HEK293 (cell line): ENCODE measurements around the gene UAP1.
A peak's percentile ranks its signal among the peaks of the same experiment; 100 is the strongest.
"Not testable (repeated sequence)": the region's sequence is repeated elsewhere in the genome, so short reads cannot be mapped to it uniquely, and the experiment has no call there.

Experiments used
- CTCF ChIA-PET: fragments of 350-600 bp; formaldehyde crosslinking; extraction: SDS; loops from one replicate; lab custom pipeline; 2021; ENCODE audit warnings: antibody characterized with exemption; lab: Yijun Ruan, JAX
- POLR2A ChIA-PET: fragments of 300-600 bp; formaldehyde crosslinking; extraction: SDS; loops from one replicate; lab custom pipeline; 2020; ENCODE audit warnings: antibody characterized with exemption, inconsistent platforms; lab: Yijun Ruan, JAX
- H3K27ac ChIP-seq: fragments of 200-500 bp; sonication (Bioruptor generic); 2 replicates; pipeline ENCODE4 v1.5.1; 2014; ENCODE audit warnings: low read depth, low read length, control low read depth, inconsistent platforms; ENCODE audit errors: extremely low read depth
- H3K36me3 ChIP-seq, 2 experiments: fragments of 200-500 bp in 1 of 2; sonication (Bioruptor generic) in 1 of 2; 1 replicate in 1 of 2; 2 replicates in 1 of 2; pipeline ENCODE4 v1.5.1; 2014 to 2017; ENCODE audit warnings: inconsistent platforms in 2 of 2, low read length in 2 of 2; ENCODE audit not compliant: control insufficient read depth in 2 of 2, insufficient read depth in 1 of 2
- H3K4me1 ChIP-seq: fragments of 200-500 bp; sonication (Bioruptor generic); 2 replicates; pipeline ENCODE4 v1.5.1; 2014; ENCODE audit warnings: mild to moderate bottlenecking, low read length, inconsistent platforms; ENCODE audit not compliant: control insufficient read depth, insufficient read depth
- H3K4me3 ChIP-seq: 2 replicates; pipeline ENCODE4 v1.5.1; 2011; ENCODE audit warnings: low read depth, mild to moderate bottlenecking, control low read depth, low read length, moderate library complexity
- H3K9me3 ChIP-seq: fragments of 200-500 bp; sonication (Bioruptor generic); 2 replicates; pipeline ENCODE4 v1.5.1; 2014; ENCODE audit warnings: low read depth, low read length, inconsistent platforms; ENCODE audit not compliant: control insufficient read depth, insufficient read depth
- BCL11B ChIP-seq: fragments of 450-650 bp; formaldehyde crosslinking; IDR thresholded peaks from 2 replicates; pipeline ENCODE4 v1.5.1; 2016; ENCODE audit warnings: low read depth, missing biosample characterization, missing genetic modification characterization
- HOXA7 ChIP-seq: sonication (generic); formaldehyde crosslinking; IDR thresholded peaks from 2 replicates; pipeline ENCODE4 v1.8.1; 2022; ENCODE audit warnings: missing genetic modification reagents, borderline replicate concordance
- MEIS1 ChIP-seq: sonication (generic); formaldehyde crosslinking; IDR thresholded peaks from 2 replicates; pipeline ENCODE4 v1.8.1; 2022; ENCODE audit warnings: missing genetic modification reagents, mild to moderate bottlenecking, borderline replicate concordance
- PRDM1 ChIP-seq: fragments of 450-650 bp; formaldehyde crosslinking; IDR thresholded peaks from 2 replicates; pipeline ENCODE4; 2016; ENCODE audit warnings: missing biosample characterization, missing genetic modification characterization
- WT1 ChIP-seq: fragments of 450-650 bp; formaldehyde crosslinking; IDR thresholded peaks from 2 replicates; pipeline ENCODE4 v1.5.1; 2016; ENCODE audit warnings: missing biosample characterization, missing genetic modification characterization
- ZBTB6 ChIP-seq: fragments of 450-650 bp; formaldehyde crosslinking; IDR thresholded peaks from 2 replicates; pipeline ENCODE4 v1.5.1; 2017; ENCODE audit warnings: missing biosample characterization, missing genetic modification characterization
- ZFP3 ChIP-seq: fragments of 450-650 bp; formaldehyde crosslinking; IDR thresholded peaks from 2 replicates; pipeline ENCODE4 v1.5.1; 2016; ENCODE audit warnings: low read depth, missing biosample characterization, missing genetic modification characterization
- ZNF114 ChIP-seq: fragments of 450-650 bp; formaldehyde crosslinking; IDR thresholded peaks from 2 replicates; pipeline ENCODE4 v1.5.0; 2017; ENCODE audit warnings: missing biosample characterization, missing genetic modification characterization
- ZNF138 ChIP-seq: fragments of 450-650 bp; formaldehyde crosslinking; IDR thresholded peaks from 2 replicates; pipeline ENCODE4 v1.5.1; 2016; ENCODE audit warnings: missing biosample characterization, missing genetic modification characterization, borderline replicate concordance
- ZNF169 ChIP-seq: fragments of 450-650 bp; formaldehyde crosslinking; IDR thresholded peaks from 2 replicates; pipeline ENCODE4 v1.5.1; 2016; ENCODE audit warnings: missing biosample characterization, missing genetic modification characterization
- ZNF175 ChIP-seq: fragments of 450-650 bp; formaldehyde crosslinking; IDR thresholded peaks from 2 replicates; pipeline ENCODE4 v1.5.1; 2016; ENCODE audit warnings: missing biosample characterization, missing genetic modification characterization
- ZNF473 ChIP-seq: fragments of 450-650 bp; formaldehyde crosslinking; IDR thresholded peaks from 2 replicates; pipeline ENCODE4 v1.5.1; 2017; ENCODE audit warnings: missing biosample characterization, missing genetic modification characterization
- ZNF544 ChIP-seq: fragments of 450-650 bp; formaldehyde crosslinking; IDR thresholded peaks from 2 replicates; pipeline ENCODE4 v1.5.0; 2017; ENCODE audit warnings: missing biosample characterization, missing genetic modification characterization
- ZNF660 ChIP-seq: fragments of 450-650 bp; IDR thresholded peaks from 2 replicates; pipeline ENCODE4 v1.5.1; 2018; ENCODE audit warnings: missing biosample characterization, mild to moderate bottlenecking, missing genetic modification characterization
- ZNF843 ChIP-seq: fragments of 450-650 bp; formaldehyde crosslinking; IDR thresholded peaks from 2 replicates; pipeline ENCODE4 v1.5.1; 2016; ENCODE audit warnings: missing biosample characterization, missing genetic modification characterization
- TF ChIP-seq, protein P1 (sequence below): fragments of 450-650 bp; formaldehyde crosslinking; IDR thresholded peaks from 2 replicates; pipeline ENCODE4 v1.5.1; 2017; ENCODE audit warnings: missing biosample characterization, missing genetic modification characterization
- TF ChIP-seq, protein P2 (sequence below): IDR thresholded peaks from 2 replicates; pipeline ENCODE4 v1.6.1; 2011; ENCODE audit warnings: mild to moderate bottlenecking, low read depth, low read length, borderline replicate concordance
- TF ChIP-seq, protein P3 (sequence below): fragments of 450-650 bp; formaldehyde crosslinking; IDR thresholded peaks from 2 replicates; pipeline ENCODE4 v1.5.1; 2017; ENCODE audit warnings: missing biosample characterization, missing genetic modification characterization
- TF ChIP-seq, protein P4 (sequence below): fragments of 450-650 bp; formaldehyde crosslinking; IDR thresholded peaks from 2 replicates; pipeline ENCODE4 v1.5.1; 2017; ENCODE audit warnings: missing biosample characterization, missing genetic modification characterization
- TF ChIP-seq, protein P5 (sequence below): fragments of 450-650 bp; formaldehyde crosslinking; IDR thresholded peaks from 2 replicates; pipeline ENCODE4 v1.5.1; 2016; ENCODE audit warnings: missing biosample characterization, missing genetic modification characterization

Gene UAP1

GRCh38 chr1:162570718-162571117 is 9.2 kb downstream of the UAP1 start:
- CTCF ChIA-PET, result no interaction called here
- Histone ChIP-seq H3K4me3 (no peak overlapping the region), H3K27ac (no peak overlapping the region), H3K9me3 (no peaks in the 10 kb centered on the region), H3K36me3 (peaks cover 16 to 41% of the 10 kb centered on the region in 2 experiments), H3K4me1 (no peaks in the 10 kb centered on the region)
- POLR2A ChIA-PET, result no interaction called here
- TF ChIP-seq HOXA7, result no peak
- no peak for TF ChIP-seq ZNF114 (tag by site-specific recombination)
- TF ChIP-seq ZNF473 (tag by site-specific recombination), result no peak
- no peak for TF ChIP-seq ZFP3
- TF ChIP-seq PRDM1 (tag by site-specific recombination), result 0 out of 2 replicates have a peak, but pooled peaks have one; percentile 14
- TF ChIP-seq MEIS1, result no peak
- no peak for TF ChIP-seq ZNF169 (tag by site-specific recombination)
- TF ChIP-seq WT1 (tag by site-specific recombination), result no peak

DNA sequence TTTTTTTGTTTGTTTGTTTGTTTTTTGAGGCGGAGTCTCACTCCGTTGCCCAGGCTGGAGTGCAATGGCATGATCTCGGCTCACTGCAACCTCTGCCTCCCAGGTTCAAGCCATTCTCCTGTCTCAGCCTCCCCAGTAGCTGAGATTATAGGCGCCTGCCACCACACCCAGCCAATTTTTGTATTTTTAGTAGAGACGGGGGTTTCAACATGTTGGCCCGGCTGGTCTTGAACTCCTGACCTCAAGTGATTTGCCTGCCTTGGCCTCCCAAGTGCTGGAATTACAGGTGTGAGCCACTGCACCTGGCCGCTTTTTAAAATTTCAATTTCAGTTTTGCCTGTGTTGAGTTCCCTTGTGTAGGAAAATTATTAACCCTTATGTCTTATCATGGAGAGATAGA is 9.6 kb downstream of the UAP1 start:
- H3K27ac ChIP-seq, POLR2A ChIA-PET, H3K4me3 ChIP-seq, H3K4me1 ChIP-seq, CTCF ChIA-PET, H3K9me3 ChIP-seq: not testable (repeated sequence)
- H3K36me3 ChIP-seq, result peaks cover 16 to 38% of the 10 kb centered on the region in 2 experiments

- TF ChIP-seq, protein P1, sequence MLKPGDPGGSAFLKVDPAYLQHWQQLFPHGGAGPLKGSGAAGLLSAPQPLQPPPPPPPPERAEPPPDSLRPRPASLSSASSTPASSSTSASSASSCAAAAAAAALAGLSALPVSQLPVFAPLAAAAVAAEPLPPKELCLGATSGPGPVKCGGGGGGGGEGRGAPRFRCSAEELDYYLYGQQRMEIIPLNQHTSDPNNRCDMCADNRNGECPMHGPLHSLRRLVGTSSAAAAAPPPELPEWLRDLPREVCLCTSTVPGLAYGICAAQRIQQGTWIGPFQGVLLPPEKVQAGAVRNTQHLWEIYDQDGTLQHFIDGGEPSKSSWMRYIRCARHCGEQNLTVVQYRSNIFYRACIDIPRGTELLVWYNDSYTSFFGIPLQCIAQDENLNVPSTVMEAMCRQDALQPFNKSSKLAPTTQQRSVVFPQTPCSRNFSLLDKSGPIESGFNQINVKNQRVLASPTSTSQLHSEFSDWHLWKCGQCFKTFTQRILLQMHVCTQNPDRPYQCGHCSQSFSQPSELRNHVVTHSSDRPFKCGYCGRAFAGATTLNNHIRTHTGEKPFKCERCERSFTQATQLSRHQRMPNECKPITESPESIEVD (tag by site-specific recombination), result peak; percentile 30; the same call in 1 of the 2 replicates
- no peak for TF ChIP-seq ZBTB6 (tag by site-specific recombination)
- ChIA-PET CTCF (interaction anchor here (0.6 kb wide), 1 partner anchor 1152 kb away, joined by 7 read pairs; no protein-coding TSS in a partner anchor), POLR2A (no interaction called here)
- no peaks in the 10 kb centered on the region for H3K4me1 ChIP-seq
- H3K4me3 ChIP-seq, result no peak overlapping the region
- H3K36me3 ChIP-seq, result peaks cover 11 to 36% of the 10 kb centered on the region in 2 experiments
- H3K9me3 ChIP-seq, result no peaks in the 10 kb centered on the region
- H3K27ac ChIP-seq, result no peak overlapping the region
Observed at GRCh38 chr1:162571696-162572095, 10.2 kb downstream of the UAP1 start.

- ChIA-PET CTCF (interaction anchor here (0.7 to 1.5 kb wide), 3 partner anchors 95 to 714 kb away, joined by 3 to 4 read pairs (median 3); no protein-coding TSS in a partner anchor), POLR2A (interaction anchor here (0.9 kb wide), 1 partner anchor 12 kb away, joined by 3 read pairs; the partner anchor contains the start of gene UAP1)
- Histone ChIP-seq H3K36me3 (peaks cover 0 to 31% of the 10 kb centered on the region in 2 experiments; a peak in 2 of 3 replicates), H3K9me3 (no peaks in the 10 kb centered on the region), H3K27ac (no peak overlapping the region), H3K4me3 (no peak overlapping the region), H3K4me1 (no peaks in the 10 kb centered on the region)
- TF ChIP-seq ZNF660 (tag by site-specific recombination), result no peak
- TF ChIP-seq, protein P2, sequence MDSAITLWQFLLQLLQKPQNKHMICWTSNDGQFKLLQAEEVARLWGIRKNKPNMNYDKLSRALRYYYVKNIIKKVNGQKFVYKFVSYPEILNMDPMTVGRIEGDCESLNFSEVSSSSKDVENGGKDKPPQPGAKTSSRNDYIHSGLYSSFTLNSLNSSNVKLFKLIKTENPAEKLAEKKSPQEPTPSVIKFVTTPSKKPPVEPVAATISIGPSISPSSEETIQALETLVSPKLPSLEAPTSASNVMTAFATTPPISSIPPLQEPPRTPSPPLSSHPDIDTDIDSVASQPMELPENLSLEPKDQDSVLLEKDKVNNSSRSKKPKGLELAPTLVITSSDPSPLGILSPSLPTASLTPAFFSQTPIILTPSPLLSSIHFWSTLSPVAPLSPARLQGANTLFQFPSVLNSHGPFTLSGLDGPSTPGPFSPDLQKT, result no peak
- no peak for TF ChIP-seq ZNF843
- TF ChIP-seq ZNF138 (tag by site-specific recombination), result no peak
- TF ChIP-seq ZNF544 (tag by site-specific recombination), result no peak
- TF ChIP-seq ZNF175 (tag by site-specific recombination), result no peak
- TF ChIP-seq, protein P3, sequence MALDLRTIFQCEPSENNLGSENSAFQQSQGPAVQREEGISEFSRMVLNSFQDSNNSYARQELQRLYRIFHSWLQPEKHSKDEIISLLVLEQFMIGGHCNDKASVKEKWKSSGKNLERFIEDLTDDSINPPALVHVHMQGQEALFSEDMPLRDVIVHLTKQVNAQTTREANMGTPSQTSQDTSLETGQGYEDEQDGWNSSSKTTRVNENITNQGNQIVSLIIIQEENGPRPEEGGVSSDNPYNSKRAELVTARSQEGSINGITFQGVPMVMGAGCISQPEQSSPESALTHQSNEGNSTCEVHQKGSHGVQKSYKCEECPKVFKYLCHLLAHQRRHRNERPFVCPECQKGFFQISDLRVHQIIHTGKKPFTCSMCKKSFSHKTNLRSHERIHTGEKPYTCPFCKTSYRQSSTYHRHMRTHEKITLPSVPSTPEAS (tag by site-specific recombination), result no peak
- TF ChIP-seq, protein P4, sequence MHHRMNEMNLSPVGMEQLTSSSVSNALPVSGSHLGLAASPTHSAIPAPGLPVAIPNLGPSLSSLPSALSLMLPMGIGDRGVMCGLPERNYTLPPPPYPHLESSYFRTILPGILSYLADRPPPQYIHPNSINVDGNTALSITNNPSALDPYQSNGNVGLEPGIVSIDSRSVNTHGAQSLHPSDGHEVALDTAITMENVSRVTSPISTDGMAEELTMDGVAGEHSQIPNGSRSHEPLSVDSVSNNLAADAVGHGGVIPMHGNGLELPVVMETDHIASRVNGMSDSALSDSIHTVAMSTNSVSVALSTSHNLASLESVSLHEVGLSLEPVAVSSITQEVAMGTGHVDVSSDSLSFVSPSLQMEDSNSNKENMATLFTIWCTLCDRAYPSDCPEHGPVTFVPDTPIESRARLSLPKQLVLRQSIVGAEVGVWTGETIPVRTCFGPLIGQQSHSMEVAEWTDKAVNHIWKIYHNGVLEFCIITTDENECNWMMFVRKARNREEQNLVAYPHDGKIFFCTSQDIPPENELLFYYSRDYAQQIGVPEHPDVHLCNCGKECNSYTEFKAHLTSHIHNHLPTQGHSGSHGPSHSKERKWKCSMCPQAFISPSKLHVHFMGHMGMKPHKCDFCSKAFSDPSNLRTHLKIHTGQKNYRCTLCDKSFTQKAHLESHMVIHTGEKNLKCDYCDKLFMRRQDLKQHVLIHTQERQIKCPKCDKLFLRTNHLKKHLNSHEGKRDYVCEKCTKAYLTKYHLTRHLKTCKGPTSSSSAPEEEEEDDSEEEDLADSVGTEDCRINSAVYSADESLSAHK, result no peak
- TF ChIP-seq, protein P5, sequence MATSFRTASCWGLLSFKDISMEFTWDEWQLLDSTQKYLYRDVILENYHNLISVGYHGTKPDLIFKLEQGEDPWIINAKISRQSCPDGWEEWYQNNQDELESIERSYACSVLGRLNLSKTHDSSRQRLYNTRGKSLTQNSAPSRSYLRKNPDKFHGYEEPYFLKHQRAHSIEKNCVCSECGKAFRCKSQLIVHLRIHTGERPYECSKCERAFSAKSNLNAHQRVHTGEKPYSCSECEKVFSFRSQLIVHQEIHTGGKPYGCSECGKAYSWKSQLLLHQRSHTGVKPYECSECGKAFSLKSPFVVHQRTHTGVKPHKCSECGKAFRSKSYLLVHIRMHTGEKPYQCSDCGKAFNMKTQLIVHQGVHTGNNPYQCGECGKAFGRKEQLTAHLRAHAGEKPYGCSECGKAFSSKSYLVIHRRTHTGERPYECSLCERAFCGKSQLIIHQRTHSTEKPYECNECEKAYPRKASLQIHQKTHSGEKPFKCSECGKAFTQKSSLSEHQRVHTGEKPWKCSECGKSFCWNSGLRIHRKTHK, result no peak
- TF ChIP-seq BCL11B (tag by site-specific recombination), result no peak
Observed at GRCh38 chr1:162573136-162573535, 11.6 kb downstream of the UAP1 start.
